ENCODE measurements around the gene ZNF235.
"Not testable (repeated sequence)": the region's sequence is repeated elsewhere in the genome, so short reads cannot be mapped to it uniquely, and the experiment has no call there.

The ZNF235 gene

GRCh38 chr19:44304659-44305193 is at the start of gene ZNF235:
Gene ZNF235, minus strand, starts transcription at chr19:44305025. Its CDS starts 1,621 bp downstream, at chr19:44303404.
- peak; percentile 86 to 89 for DNase-seq

GRCh38 chr19:44346556-44346955 is 41.7 kb upstream of the ZNF235 start:
- no peak for DNase-seq

- no peak for DNase-seq
Observed at GRCh38 chr19:44345959-44346358, 41.1 kb upstream of the ZNF235 start.

- DNase-seq: no peak
Observed at GRCh38 chr19:44344255-44344654, 39.4 kb upstream of the ZNF235 start.

GRCh38 chr19:44341794-44342193 is 37.0 kb upstream of the ZNF235 start:
- no peak for DNase-seq

- DNase-seq: not testable (repeated sequence)
Observed at GRCh38 chr19:44334639-44335038, 29.8 kb upstream of the ZNF235 start.

GRCh38 chr19:44332145-44332544 is 27.3 kb upstream of the ZNF235 start:
- DNase-seq: no peak

GRCh38 chr19:44315883-44316282 is 11.1 kb upstream of the ZNF235 start:
- no peak for DNase-seq

GRCh38 chr19:44313231-44313630 is 8.4 kb upstream of the ZNF235 start:
- no peak for DNase-seq

- DNase-seq: no peak
Observed at GRCh38 chr19:44308011-44308410, 3.2 kb upstream of the ZNF235 start.

GRCh38 chr19:44306283-44306682 is 1.5 kb upstream of the ZNF235 start:
- no peak for DNase-seq

GRCh38 chr19:44305457-44305856 is 632 bp upstream of the ZNF235 start:
- no peak for DNase-seq

GRCh38 chr19:44303976-44304568 is 753 bp downstream of the ZNF235 start:
- no peak for DNase-seq

GRCh38 chr19:44303320-44303719 is 1.5 kb downstream of the ZNF235 start:
- no peak for DNase-seq

GRCh38 chr19:44284968-44285367 is 19.9 kb downstream of the ZNF235 start:
- DNase-seq: no peak

- no peak for DNase-seq
Observed at GRCh38 chr19:44282846-44283245, 22.0 kb downstream of the ZNF235 start.

GRCh38 chr19:44280916-44281315 is 23.9 kb downstream of the ZNF235 start:
- no peak for DNase-seq

GRCh38 chr19:44278181-44278690 is 26.6 kb downstream of the ZNF235 start:
- no peak for DNase-seq

GRCh38 chr19:44277331-44277730 is 27.5 kb downstream of the ZNF235 start:
- DNase-seq: no peak

- DNase-seq: no peak
Observed at GRCh38 chr19:44260695-44261446, 44.0 kb downstream of the ZNF235 start.

GRCh38 chr19:44260343-44260681 is 44.5 kb downstream of the ZNF235 start:
- DNase-seq: no peak

GRCh38 chr19:44258835-44259413 is 45.9 kb downstream of the ZNF235 start:
- no peak for DNase-seq

GRCh38 chr19:44258136-44258535 is 46.7 kb downstream of the ZNF235 start:
- no peak for DNase-seq
